CD4-positive, alpha-beta T cell treated with Interleukin-6 for 4 hours (primary cell): ENCODE results near the gene VAPA.

Experiments
- DNase-seq: peaks from one replicate; pipeline ENCODE4 v3.0.0-alpha.2; 2020; ENCODE audit warnings: mixed read lengths

Gene VAPA

GRCh38 chr18:9913526-9914333 lies at the start of gene VAPA:
Gene VAPA, plus strand, starts transcription at chr18:9914016. Its CDS starts 241 bp downstream, at chr18:9914257.
- DNase-seq, result peak; percentile 94

GRCh38 chr18:9865764-9866490 lies 47.9 kb upstream of the VAPA start:
- no peak for DNase-seq

- no peak for DNase-seq
Observed at GRCh38 chr18:9866627-9867026, 47.2 kb upstream of the VAPA start.

GRCh38 chr18:9867071-9867594 lies 46.7 kb upstream of the VAPA start:
- no peak for DNase-seq

- DNase-seq, result no peak
Observed at GRCh38 chr18:9868857-9869714, 44.7 kb upstream of the VAPA start.

- DNase-seq, result no peak
Observed at GRCh38 chr18:9869715-9870430, 43.9 kb upstream of the VAPA start.

- DNase-seq, result no peak
Observed at GRCh38 chr18:9870431-9871008, 43.3 kb upstream of the VAPA start.

GRCh38 chr18:9871244-9871746 lies 42.5 kb upstream of the VAPA start:
- no peak for DNase-seq

- no peak for DNase-seq
Observed at GRCh38 chr18:9872823-9873222, 41.0 kb upstream of the VAPA start.

- DNase-seq, result no peak
Observed at GRCh38 chr18:9874728-9875127, 39.1 kb upstream of the VAPA start.

- DNase-seq, result no peak
Observed at GRCh38 chr18:9876212-9876866, 37.5 kb upstream of the VAPA start.

GRCh38 chr18:9876867-9877654 lies 36.8 kb upstream of the VAPA start:
- no peak for DNase-seq

GRCh38 chr18:9877655-9878014 lies 36.2 kb upstream of the VAPA start:
- no peak for DNase-seq

- DNase-seq, result no peak
Observed at GRCh38 chr18:9878095-9878494, 35.7 kb upstream of the VAPA start.

GRCh38 chr18:9878783-9879242 lies 35.0 kb upstream of the VAPA start:
- no peak for DNase-seq

GRCh38 chr18:9884090-9884489 lies 29.7 kb upstream of the VAPA start:
- no peak for DNase-seq

GRCh38 chr18:9884532-9885140 lies 29.2 kb upstream of the VAPA start:
- DNase-seq, result no peak

- DNase-seq, result no peak
Observed at GRCh38 chr18:9885170-9886004, 28.4 kb upstream of the VAPA start, which contains the start of gene TXNDC2. Gene TXNDC2, plus strand, starts transcription at chr18:9885973. Its CDS starts 708 bp downstream, at chr18:9886681.

- no peak for DNase-seq
Observed at GRCh38 chr18:9886005-9886348, 27.8 kb upstream of the VAPA start.
